Measurements from ENCODE around the gene OGFRL1. TPM values are rescaled to one million over a fixed set of nuclear protein-coding genes. Genes with fewer than 3 reads are reported as not detected.
A peak's percentile ranks its signal among the peaks of the same experiment; 100 is the strongest.

The OGFRL1 gene
- total RNA-seq, 1 donor from 2014 or later: 6.0 TPM

- Mint-ChIP-seq H3K27ac (no peak overlapping the region), H3K4me3 (peak overlapping the region; percentile 26), H3K9me3 (no peaks in the 10 kb centered on the region), H3K4me1 (ENCODE audit: unreplicated experiment) (peaks cover 30% of the 10 kb centered on the region), H3K36me3 (peaks cover 8% of the 10 kb centered on the region), H3K27me3 (no peaks in the 10 kb centered on the region)
- DNase-seq (ENCODE audit: extremely low spot score, unreplicated experiment): no peak
- TF ChIP-seq CTCF (conservative IDR thresholded peaks at IDR 0.05): no peak
Measured at GRCh38 chr6:71292001-71292400, 3.4 kb downstream of the OGFRL1 start.

GRCh38 chr6:71294121-71294523, 5.5 kb downstream of the OGFRL1 start:
- no peak overlapping the region for H3K27ac Mint-ChIP-seq
- H3K9me3 Mint-ChIP-seq: no peaks in the 10 kb centered on the region
- H3K36me3 Mint-ChIP-seq: peaks cover 8% of the 10 kb centered on the region
- H3K4me1 Mint-ChIP-seq (ENCODE audit: unreplicated experiment): peaks cover 19% of the 10 kb centered on the region
- no peaks in the 10 kb centered on the region for H3K27me3 Mint-ChIP-seq
- no peak for DNase-seq (ENCODE audit: extremely low spot score, unreplicated experiment)
- no peak for TF ChIP-seq CTCF (conservative IDR thresholded peaks at IDR 0.05)
- H3K4me3 Mint-ChIP-seq: no peak overlapping the region

- Mint-ChIP-seq H3K4me1 (ENCODE audit: unreplicated experiment) (peaks cover 6% of the 10 kb centered on the region), H3K27ac (no peak overlapping the region), H3K4me3 (no peak overlapping the region), H3K36me3 (peaks cover 8% of the 10 kb centered on the region), H3K9me3 (no peaks in the 10 kb centered on the region), H3K27me3 (no peaks in the 10 kb centered on the region)
- DNase-seq (ENCODE audit: extremely low spot score, unreplicated experiment): no peak
- no peak for TF ChIP-seq CTCF (conservative IDR thresholded peaks at IDR 0.05)
Measured at GRCh38 chr6:71298459-71298858, 9.8 kb downstream of the OGFRL1 start.

- Mint-ChIP-seq H3K27me3 (no peaks in the 10 kb centered on the region), H3K4me1 (ENCODE audit: unreplicated experiment) (no peaks in the 10 kb centered on the region), H3K27ac (no peak overlapping the region)
Measured at GRCh38 chr6:71299541-71300470, 11.2 kb downstream of the OGFRL1 start.

GRCh38 chr6:71300561-71301168, 12.1 kb downstream of the OGFRL1 start:
- TF ChIP-seq CTCF (conservative IDR thresholded peaks at IDR 0.05): no peak
- no peak for DNase-seq (ENCODE audit: extremely low spot score, unreplicated experiment)
- Mint-ChIP-seq H3K4me1 (ENCODE audit: unreplicated experiment) (no peaks in the 10 kb centered on the region), H3K4me3 (no peak overlapping the region), H3K27ac (no peak overlapping the region), H3K9me3 (no peaks in the 10 kb centered on the region), H3K27me3 (no peaks in the 10 kb centered on the region), H3K36me3 (peaks cover 4% of the 10 kb centered on the region)

More at GRCh38 chr6:71299541-71300470, 11.2 kb downstream of the OGFRL1 start:
- no peak for TF ChIP-seq CTCF (conservative IDR thresholded peaks at IDR 0.05)
- DNase-seq (ENCODE audit: extremely low spot score, unreplicated experiment): no peak
- no peak overlapping the region for H3K4me3 Mint-ChIP-seq
- H3K9me3 Mint-ChIP-seq: no peaks in the 10 kb centered on the region
- peaks cover 4% of the 10 kb centered on the region for H3K36me3 Mint-ChIP-seq

Data from type B pancreatic cell (in vitro differentiated cells).